GM23338 (cell line): Measurements from ENCODE around the gene NFYB. TPM values are rescaled to one million over a fixed set of nuclear protein-coding genes. Genes with fewer than 3 reads are reported as not detected.

Source experiments
- ATAC-seq: fragments of 200-7000 bp; cut with Tn5 transposase; 3 replicates; pipeline ENCODE4 v1.9.1; 2020
- DNase-seq: peaks from one replicate; pipeline ENCODE4 v3.0.0-alpha.2; 2015; ENCODE audit warnings: low spot score
- H2AFZ ChIP-seq: fragments of 200-600 bp; sonication (generic); 2 replicates; pipeline ENCODE4 v1.8.0; 2016; ENCODE audit warnings: antibody characterized with exemption, mild to moderate bottlenecking, moderate library complexity
- H3F3A ChIP-seq: fragments of 200-600 bp; sonication (generic); replicated peaks from 2 replicates; pipeline ENCODE4 v1.8.0; 2017; ENCODE audit warnings: antibody characterized with exemption, mixed run types, low read depth
- H3K27ac ChIP-seq: fragments of 200-600 bp; sonication (generic); 2 replicates; pipeline ENCODE4 v1.6.1; 2016; ENCODE audit warnings: low read depth
- H3K27me3 ChIP-seq: fragments of 200-600 bp; sonication (generic); 2 replicates; pipeline ENCODE4 v1.8.0; 2016; ENCODE audit warnings: mild to moderate bottlenecking, mixed run types, moderate library complexity; ENCODE audit not compliant: insufficient read depth
- H3K36me3 ChIP-seq: fragments of 200-600 bp; sonication (generic); 2 replicates; pipeline ENCODE4 v1.8.0; 2016; ENCODE audit warnings: mild to moderate bottlenecking; ENCODE audit not compliant: insufficient read depth
- H3K4me1 ChIP-seq: fragments of 200-600 bp; sonication (generic); 2 replicates; pipeline ENCODE4 v1.8.0; 2016; ENCODE audit warnings: mild to moderate bottlenecking, moderate library complexity; ENCODE audit not compliant: insufficient read depth
- H3K4me2 ChIP-seq: fragments of 200-600 bp; sonication (generic); 2 replicates; pipeline ENCODE4 v1.7.1; 2017; ENCODE audit warnings: mixed run types
- H3K4me3 ChIP-seq: fragments of 200-600 bp; sonication (generic); 2 replicates; pipeline ENCODE4 v1.6.1; 2016; ENCODE audit warnings: mixed run types
- H3K79me2 ChIP-seq: fragments of 200-600 bp; sonication (generic); replicated peaks from 2 replicates; pipeline ENCODE4 v1.8.0; 2017; ENCODE audit warnings: mild to moderate bottlenecking; ENCODE audit not compliant: insufficient read depth
- H3K9me2 ChIP-seq: fragments of 200-600 bp; sonication (generic); 2 replicates; pipeline ENCODE4 v1.8.0; 2017; ENCODE audit not compliant: insufficient read depth
- H4K20me1 ChIP-seq: fragments of 200-600 bp; sonication (generic); replicated peaks from 2 replicates; pipeline ENCODE4 v1.8.0; 2017; ENCODE audit warnings: mild to moderate bottlenecking; ENCODE audit not compliant: insufficient read depth
- H3K27ac Mint-ChIP-seq: 2 replicates; pipeline ENCODE4 v1.8.0; 2020; ENCODE audit warnings: inconsistent platforms, mild to moderate bottlenecking, moderate library complexity, mixed read lengths
- H3K27me3 Mint-ChIP-seq: 3 replicates; pipeline ENCODE4 v1.8.0; 2022; ENCODE audit warnings: low read depth, mild to moderate bottlenecking, moderate library complexity, mixed read lengths, inconsistent platforms; ENCODE audit not compliant: insufficient read depth, poor library complexity
- H3K36me3 Mint-ChIP-seq: 3 replicates; pipeline ENCODE4 v1.8.0; 2021; ENCODE audit warnings: low read depth, mild to moderate bottlenecking, inconsistent platforms, moderate library complexity, mixed read lengths
- H3K4me1 Mint-ChIP-seq: 3 replicates; pipeline ENCODE4 v1.8.0; 2020; ENCODE audit warnings: mild to moderate bottlenecking, inconsistent platforms, mixed read lengths
- H3K4me3 Mint-ChIP-seq: 3 replicates; pipeline ENCODE4 v1.8.0; 2021; ENCODE audit warnings: moderate library complexity, mild to moderate bottlenecking, inconsistent platforms, mixed read lengths
- H3K9me3 Mint-ChIP-seq: 3 replicates; pipeline ENCODE4 v1.8.0; 2020; ENCODE audit warnings: moderate library complexity, mild to moderate bottlenecking, inconsistent platforms, mixed read lengths
- CREB1 ChIP-seq: fragments of 250-450 bp; sonication (Bioruptor Pico); IDR thresholded peaks from 2 replicates; pipeline ENCODE4 v1.5.0; 2020; ENCODE audit warnings: low read depth, mild to moderate bottlenecking, moderate library complexity
- EZH2 ChIP-seq: fragments of 200-600 bp; sonication (generic); IDR thresholded peaks from one replicate; pipeline ENCODE4 v1.8.0; 2017; ENCODE audit warnings: antibody characterized with exemption, mild to moderate bottlenecking, low read depth; ENCODE audit not compliant: unreplicated experiment
- EZH2phosphoT487 ChIP-seq: fragments of 200-600 bp; sonication (generic); IDR thresholded peaks from one replicate; pipeline ENCODE4 v1.8.1; 2018; ENCODE audit warnings: antibody characterized with exemption; ENCODE audit not compliant: unreplicated experiment
- JUNB ChIP-seq: IDR thresholded peaks from one replicate; pipeline ENCODE4 v1.6.1; 2016; ENCODE audit warnings: antibody characterized with exemption; ENCODE audit not compliant: unreplicated experiment
- NANOG ChIP-seq: IDR thresholded peaks from 2 replicates; pipeline ENCODE4 v1.6.1; 2016; ENCODE audit warnings: antibody characterized with exemption, borderline replicate concordance
- POLR2AphosphoS5 ChIP-seq: IDR thresholded peaks from 2 replicates; pipeline ENCODE4 v1.6.1; 2016; ENCODE audit warnings: antibody characterized with exemption, low read depth
- REST ChIP-seq: IDR thresholded peaks from one replicate; pipeline ENCODE4 v1.6.1; 2018; ENCODE audit warnings: antibody characterized with exemption; ENCODE audit not compliant: unreplicated experiment
- STAT1 ChIP-seq: IDR thresholded peaks from one replicate; pipeline ENCODE4 v1.6.1; 2016; ENCODE audit warnings: antibody characterized with exemption; ENCODE audit not compliant: unreplicated experiment
- ZNF114 ChIP-seq: fragments of 250-450 bp; sonication (Bioruptor Pico); IDR thresholded peaks from 2 replicates; pipeline ENCODE4 v1.5.0; 2020; ENCODE audit warnings: mild to moderate bottlenecking, moderate library complexity
- ZNF331 ChIP-seq: fragments of 250-450 bp; sonication (Bioruptor Pico); IDR thresholded peaks from 2 replicates; pipeline ENCODE4 v1.5.0; 2020; ENCODE audit warnings: low read depth, mild to moderate bottlenecking, moderate library complexity
- ZNF462 ChIP-seq: fragments of 250-450 bp; sonication (Bioruptor Pico); IDR thresholded peaks from 2 replicates; pipeline ENCODE4 v1.5.0; 2020; ENCODE audit warnings: mild to moderate bottlenecking, moderate library complexity
- polyA plus RNA-seq: library from polyadenylated mRNA; unstranded; fragments of >200 nt; fragmentation: Nextera tagmentation; extraction: Ambion mirVana; gene quantifications from 2 replicates; pipeline ENCODE4 v1.2.1, GENCODE V29; 2016
- total RNA-seq: library from RNA; depleted of rRNA; stranded (reverse); fragments of >200 nt; shearing (Covaris generic); gene quantifications from 2 replicates; pipeline ENCODE4 v1.2.3, GENCODE V29; 2014
- TF ChIP-seq, protein P1 (sequence below), 2 experiments: fragments of 200-600 bp in 1 of 2; sonication (generic) in 1 of 2; conservative IDR thresholded peaks; 2 replicates each; pipeline versions ENCODE4 v1.5.1 to v1.6.1; 2016 to 2017; ENCODE audit warnings: antibody characterized with exemption in 2 of 2, low read depth in 2 of 2, mild to moderate bottlenecking in 2 of 2, moderate library complexity in 1 of 2
- TF ChIP-seq, protein P2 (sequence below): IDR thresholded peaks from 2 replicates; pipeline ENCODE4 v1.6.1; 2016; ENCODE audit warnings: antibody characterized with exemption

NFYB gene
- total and polyA plus RNA-seq, 2 experiments from 2014 or later = 32.7 to 67.2 TPM

- peak; percentile 14; the same call in 2 of the 3 replicates for ATAC-seq
- peak overlapping the region; percentile 85 for H3K27ac ChIP-seq
- peak overlapping the region; percentile 64 for H3K4me3 ChIP-seq
- Mint-ChIP-seq H3K36me3 (peaks cover 5% of the 10 kb centered on the region), H3K4me3 (peak overlapping the region; percentile 90), H3K9me3 (no peaks in the 10 kb centered on the region), H3K4me1 (peaks cover 25% of the 10 kb centered on the region), H3K27me3 (no peaks in the 10 kb centered on the region), H3K27ac (peak overlapping the region; percentile 96)
- no peaks in the 10 kb centered on the region; the same call in 1 of the 2 replicates for H3K36me3 ChIP-seq
- peaks cover 7% of the 10 kb centered on the region; the same call in 1 of the 2 replicates for H3F3A ChIP-seq
- DNase-seq = peak; percentile 70
- peaks cover 48% of the 10 kb centered on the region for H3K79me2 ChIP-seq
- 0 out of 2 replicates have a peak overlapping the region, but pooled peaks have one; percentile 4 for H2AFZ ChIP-seq
- peaks cover 1% of the 10 kb centered on the region; the same call in 1 of the 2 replicates for H4K20me1 ChIP-seq
- H3K4me2 ChIP-seq = peak overlapping the region; percentile 74
- peaks cover 24% of the 10 kb centered on the region for H3K4me1 ChIP-seq
- H3K9me2 ChIP-seq = no peaks in the 10 kb centered on the region
- TF ChIP-seq STAT1 (no peak), CREB1 (CRISPR knock-in tag) (no peak), NANOG (no peak), EZH2 (no peak), ZNF114 (CRISPR knock-in tag) (no peak), POLR2AphosphoS5 (no peak; the same call in 1 of the 2 replicates), ZNF462 (no peak), ZNF331 (CRISPR knock-in tag) (no peak), REST (no peak), EZH2phosphoT487 (no peak), JUNB (no peak)
- TF ChIP-seq, protein P1, sequence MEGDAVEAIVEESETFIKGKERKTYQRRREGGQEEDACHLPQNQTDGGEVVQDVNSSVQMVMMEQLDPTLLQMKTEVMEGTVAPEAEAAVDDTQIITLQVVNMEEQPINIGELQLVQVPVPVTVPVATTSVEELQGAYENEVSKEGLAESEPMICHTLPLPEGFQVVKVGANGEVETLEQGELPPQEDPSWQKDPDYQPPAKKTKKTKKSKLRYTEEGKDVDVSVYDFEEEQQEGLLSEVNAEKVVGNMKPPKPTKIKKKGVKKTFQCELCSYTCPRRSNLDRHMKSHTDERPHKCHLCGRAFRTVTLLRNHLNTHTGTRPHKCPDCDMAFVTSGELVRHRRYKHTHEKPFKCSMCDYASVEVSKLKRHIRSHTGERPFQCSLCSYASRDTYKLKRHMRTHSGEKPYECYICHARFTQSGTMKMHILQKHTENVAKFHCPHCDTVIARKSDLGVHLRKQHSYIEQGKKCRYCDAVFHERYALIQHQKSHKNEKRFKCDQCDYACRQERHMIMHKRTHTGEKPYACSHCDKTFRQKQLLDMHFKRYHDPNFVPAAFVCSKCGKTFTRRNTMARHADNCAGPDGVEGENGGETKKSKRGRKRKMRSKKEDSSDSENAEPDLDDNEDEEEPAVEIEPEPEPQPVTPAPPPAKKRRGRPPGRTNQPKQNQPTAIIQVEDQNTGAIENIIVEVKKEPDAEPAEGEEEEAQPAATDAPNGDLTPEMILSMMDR (conservative IDR thresholded peaks at IDR 0.05; ENCODE audit: low read depth in 2 of 2) = no peak
- TF ChIP-seq, protein P2, sequence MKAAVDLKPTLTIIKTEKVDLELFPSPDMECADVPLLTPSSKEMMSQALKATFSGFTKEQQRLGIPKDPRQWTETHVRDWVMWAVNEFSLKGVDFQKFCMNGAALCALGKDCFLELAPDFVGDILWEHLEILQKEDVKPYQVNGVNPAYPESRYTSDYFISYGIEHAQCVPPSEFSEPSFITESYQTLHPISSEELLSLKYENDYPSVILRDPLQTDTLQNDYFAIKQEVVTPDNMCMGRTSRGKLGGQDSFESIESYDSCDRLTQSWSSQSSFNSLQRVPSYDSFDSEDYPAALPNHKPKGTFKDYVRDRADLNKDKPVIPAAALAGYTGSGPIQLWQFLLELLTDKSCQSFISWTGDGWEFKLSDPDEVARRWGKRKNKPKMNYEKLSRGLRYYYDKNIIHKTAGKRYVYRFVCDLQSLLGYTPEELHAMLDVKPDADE = no peak
- H3K27me3 ChIP-seq = no peaks in the 10 kb centered on the region
Measured at GRCh38 chr12:104137001-104137901, 759 bp downstream of the NFYB start.
